Prostate gland (tissue), 2 donors: ENCODE results near the gene APOBEC3B.

Experiments
- CTCF ChIP-seq, 4 experiments: fragments of 200-600 bp in 2 of 4; fragments of 450-650 bp in 2 of 4; sonication (generic) in 2 of 4; IDR thresholded peaks; 1 replicate in 3 of 4; 2 replicates in 1 of 4; pipeline ENCODE4 v1.5.1; 2016 to 2019; ENCODE audit warnings: antibody characterized with exemption in 4 of 4, mild to moderate bottlenecking in 2 of 4, moderate library complexity in 2 of 4
- POLR2A ChIP-seq: fragments of 450-650 bp; IDR thresholded peaks from one replicate; pipeline ENCODE4 v1.6.1; 2016; ENCODE audit warnings: antibody characterized with exemption, mild to moderate bottlenecking
- POLR2AphosphoS5 ChIP-seq: sonication (generic); formaldehyde crosslinking; IDR thresholded peaks from one replicate; pipeline ENCODE4 v1.6.1; 2017; ENCODE audit warnings: antibody characterized with exemption

- no peak for TF ChIP-seq CTCF (IDR thresholded peaks at IDR 0.05)
- no peak for TF ChIP-seq POLR2A
- TF ChIP-seq POLR2AphosphoS5, result no peak
These were observed 39.6 kb downstream of the APOBEC3B start for GRCh38 chr22:39021552-39022250.
